Spleen (tissue), 11 donors: ENCODE measurements around the gene SLC1A7. TPM values are rescaled to one million over a fixed set of nuclear protein-coding genes. Genes with fewer than 3 reads are reported as not detected.

Source experiments
- DNase-seq: peaks from one replicate; pipeline ENCODE4 v3.0.0-alpha.2; 2020
- H3K27ac ChIP-seq, 8 donors: fragments of 200-600 bp; sonication (generic) in 7 of 8; 1 replicate in 4 of 8; 2 replicates in 4 of 8; pipeline versions ENCODE4 v1.5.0 to v1.8.0; 2016 to 2021; ENCODE audit warnings: inconsistent platforms in 4 of 8, mild to moderate bottlenecking in 4 of 8, moderate library complexity in 1 of 8
- H3K27me3 ChIP-seq, 7 donors: fragments of 200-600 bp; sonication (generic) in 6 of 7; replicated peaks in 1 of 7; 1 replicate in 4 of 7; 2 replicates in 3 of 7; pipeline versions ENCODE4 v1.5.0 to v1.8.0; 2016 to 2021; ENCODE audit warnings: inconsistent platforms in 3 of 7, mild to moderate bottlenecking in 1 of 7
- H3K36me3 ChIP-seq, 6 donors: fragments of 200-600 bp; sonication (generic) in 5 of 6; 1 replicate in 4 of 6; 2 replicates in 2 of 6; pipeline versions ENCODE4 v1.5.0 to v1.8.0; 2016 to 2021; ENCODE audit warnings: inconsistent platforms in 2 of 6
- H3K4me1 ChIP-seq, 6 donors: fragments of 200-600 bp; sonication (generic) in 5 of 6; 1 replicate in 3 of 6; 2 replicates in 3 of 6; pipeline versions ENCODE4 v1.5.0 to v1.8.0; 2016 to 2021; ENCODE audit warnings: inconsistent platforms in 3 of 6
- H3K4me3 ChIP-seq, 8 donors: fragments of 200-600 bp; sonication (generic) in 7 of 8; 1 replicate in 4 of 8; 2 replicates in 4 of 8; pipeline versions ENCODE4 v1.5.0 to v1.8.0; 2016 to 2021; ENCODE audit warnings: inconsistent platforms in 4 of 8, mild to moderate bottlenecking in 4 of 8, moderate library complexity in 2 of 8
- H3K9me3 ChIP-seq, 8 donors: fragments of 200-600 bp; sonication (generic) in 7 of 8; 1 replicate in 4 of 8; 2 replicates in 4 of 8; pipeline versions ENCODE4 v1.5.0 to v1.8.0; 2016 to 2021; ENCODE audit warnings: inconsistent platforms in 4 of 8
- CTCF ChIP-seq, 11 experiments: fragments of 200-600 bp in 7 of 11; fragments of 450-650 bp in 4 of 11; sonication (generic) in 4 of 11; IDR thresholded peaks in 8 of 11; conservative IDR thresholded peaks in 3 of 11; 1 replicate in 7 of 11; 2 replicates in 4 of 11; pipeline versions ENCODE4 v1.4.0 to v1.8.0; 2016 to 2021; ENCODE audit warnings: antibody characterized with exemption in 11 of 11, inconsistent platforms in 4 of 11, mild to moderate bottlenecking in 1 of 11
- POLR2A ChIP-seq, 3 donors: fragments of 450-650 bp; IDR thresholded peaks; one replicate each; pipeline ENCODE4 v1.5.1; 2017; ENCODE audit warnings: antibody characterized with exemption in 3 of 3, mild to moderate bottlenecking in 1 of 3
- POLR2AphosphoS5 ChIP-seq, 3 donors: sonication (generic); formaldehyde crosslinking; IDR thresholded peaks; one replicate each; pipeline ENCODE4 v1.5.1; 2017; ENCODE audit warnings: antibody characterized with exemption in 3 of 3
- WGBS, 5 donors: extraction: QIAGEN DNeasy Blood & Tissue Kit in 3 of 5; methylation state at CpG; one replicate each; pipeline versions ENCODE4 v1.1.5 to v1.1.7; 2013 to 2018; 5-methylcytosine and 5-hydroxymethylcytosine counted together
- intact Hi-C: fragments of 100-400 bp; cut with DNase I; formaldehyde crosslinking; loops from one replicate; pipeline ENCODE4 v1.15.0; 2023; ENCODE audit warnings: low total_unique reads
- polyA plus RNA-seq, 3 donors: library from polyadenylated mRNA; stranded (reverse); fragments of 200-250 nt; gene quantifications; one replicate each; pipeline ENCODE4 v1.2.1, GENCODE V29; 2013
- total RNA-seq, 7 donors: library from RNA; depleted of rRNA in 3 of 7; stranded (reverse); fragments of >200 nt in 3 of 7; fragmentation: NEBNext Ultra II Directional in 4 of 7; extraction: Animal tissue kit (Norgen Biotek cat#: 25700) in 4 of 7; gene quantifications; one replicate each; pipeline versions ENCODE4 v1.1.0 to v1.2.1, GENCODE V29; 2016 to 2021
- donor health status: healthy with polysubstance abuse.
- donor health status: DM: no; HTN: no; CAD: no; lungs with moderate emphysema.
- donor health status: DM: no; HTN: no; CAD: no.
- donor health status: Bipolar disorder and iron deficiency.
- donor health status: healthy.
- donor health status: DM: no; HTN: no; CAD: no.
- donor health status: DM: yes; HTN: yes; CAD: no.

SLC1A7 gene
- total and polyA plus RNA-seq, 10 donors = 0.02 to 0.19 (median 0.08) TPM; not detected in 6

- peaks cover 0 to 5% (median 0%) of the 10 kb centered on the region in 6 donors for H3K4me1 ChIP-seq
- H3K27ac ChIP-seq = no peak overlapping the region
Observed at GRCh38 chr1:53108646-53109580, 33.5 kb downstream of the SLC1A7 start.

GRCh38 chr1:53107570-53108322 is 34.7 kb downstream of the SLC1A7 start:
- H3K27ac ChIP-seq = no peak overlapping the region
- intact Hi-C loops = no loop called here

More at GRCh38 chr1:53108646-53109580, 33.5 kb downstream of the SLC1A7 start:
- no peak for TF ChIP-seq POLR2A (IDR thresholded peaks at IDR 0.05)
- no peak for TF ChIP-seq CTCF (IDR thresholded peaks at IDR 0.05 in 8 of 11, conservative IDR thresholded peaks at IDR 0.05 in 3 of 11)
- no peak for TF ChIP-seq POLR2AphosphoS5 (IDR thresholded peaks at IDR 0.05)
- no peak overlapping the region for H3K4me3 ChIP-seq
- 73 to 86% (median 78%) methylated on average over 13 to 14 of the region's 14 CpGs for WGBS, 5 donors
- DNase-seq = no peak
- H3K36me3 ChIP-seq = no peaks in the 10 kb centered on the region
- intact Hi-C loops = no loop called here
- peaks cover 0 to 27% (median 0%) of the 10 kb centered on the region in 7 donors for H3K27me3 ChIP-seq
- H3K9me3 ChIP-seq = peaks cover 0 to 7% (median 0%) of the 10 kb centered on the region in 8 donors

GRCh38 chr1:53107090-53107489 is 35.3 kb downstream of the SLC1A7 start:
- intact Hi-C loops = no loop called here
- TF ChIP-seq POLR2A (IDR thresholded peaks at IDR 0.05) (no peak), CTCF (IDR thresholded peaks at IDR 0.05 in 8 of 11, conservative IDR thresholded peaks at IDR 0.05 in 3 of 11) (no peak), POLR2AphosphoS5 (IDR thresholded peaks at IDR 0.05) (no peak)
- Histone ChIP-seq H3K36me3 (no peaks in the 10 kb centered on the region), H3K27ac (no peak overlapping the region), H3K4me1 (peaks cover 0 to 5% (median 0%) of the 10 kb centered on the region in 6 donors), H3K27me3 (peaks cover 0 to 38% (median 0%) of the 10 kb centered on the region in 7 donors), H3K4me3 (no peak overlapping the region), H3K9me3 (peaks cover 0 to 1% (median 0%) of the 10 kb centered on the region in 8 donors)
- no peak for DNase-seq
- 87 to 95% (median 92%) methylated on average over 7 of the region's 7 CpGs for WGBS, 5 donors

More at GRCh38 chr1:53107570-53108322, 34.7 kb downstream of the SLC1A7 start:
- H3K4me3 ChIP-seq = no peak overlapping the region
- no peak for DNase-seq
- H3K9me3 ChIP-seq = peaks cover 0 to 7% (median 0%) of the 10 kb centered on the region in 8 donors
- H3K36me3 ChIP-seq = no peaks in the 10 kb centered on the region
- 66 to 77% (median 72%) methylated on average over 15 of the region's 15 CpGs for WGBS, 5 donors
- peaks cover 0 to 38% (median 0%) of the 10 kb centered on the region in 7 donors for H3K27me3 ChIP-seq
- peaks cover 0 to 5% (median 0%) of the 10 kb centered on the region in 6 donors for H3K4me1 ChIP-seq
- no peak for TF ChIP-seq CTCF (IDR thresholded peaks at IDR 0.05 in 8 of 11, conservative IDR thresholded peaks at IDR 0.05 in 3 of 11)
- TF ChIP-seq POLR2A (IDR thresholded peaks at IDR 0.05) = no peak
- no peak for TF ChIP-seq POLR2AphosphoS5 (IDR thresholded peaks at IDR 0.05)
